Neural cell (in vitro differentiated cells): ENCODE results near the gene PIK3IP1. TPM values are rescaled to one million over a fixed set of nuclear protein-coding genes. Genes with fewer than 3 reads are reported as not detected.
"Not testable (repeated sequence)": the region's sequence is repeated elsewhere in the genome, so short reads cannot be mapped to it uniquely, and the experiment has no call there.

Source experiments
- H2AFZ ChIP-seq: fragments of 200-600, 300-800 bp; sonication (generic), shearing (Covaris generic); 2 replicates; pipeline ENCODE4 v1.6.0; 2014; ENCODE audit warnings: low read depth, mild to moderate bottlenecking, antibody characterized with exemption, low read length, moderate library complexity
- H3F3A ChIP-seq: fragments of 200-600 bp; shearing (Covaris generic); 2 replicates; pipeline ENCODE4 v1.6.1; 2016; ENCODE audit warnings: mild to moderate bottlenecking, moderate library complexity, mixed read lengths, antibody characterized with exemption, low read length; ENCODE audit not compliant: insufficient read depth, poor library complexity, severe bottlenecking
- H3K27ac ChIP-seq: fragments of 200-600, 300-800 bp; sonication (generic), shearing (Covaris generic); 2 replicates; pipeline ENCODE4 v1.5.1; 2014; ENCODE audit warnings: mild to moderate bottlenecking, low read length, moderate library complexity
- H3K27me3 ChIP-seq: fragments of 300-800, 200-600 bp; sonication (generic), shearing (Covaris generic); 2 replicates; pipeline ENCODE4 v1.6.0; 2014; ENCODE audit warnings: mild to moderate bottlenecking, low read depth, low read length, moderate library complexity; ENCODE audit not compliant: insufficient read depth
- H3K36me3 ChIP-seq: fragments of 300-800, 200-600 bp; sonication (generic), shearing (Covaris generic); 2 replicates; pipeline ENCODE4 v1.5.1; 2014; ENCODE audit warnings: mild to moderate bottlenecking, antibody characterized with exemption, low read length, moderate library complexity; ENCODE audit not compliant: insufficient read depth
- H3K4me2 ChIP-seq: fragments of 300-800, 200-600 bp; sonication (generic), shearing (Covaris generic); 2 replicates; pipeline ENCODE4 v1.6.0; 2014; ENCODE audit warnings: mild to moderate bottlenecking, low read length
- H3K4me3 ChIP-seq: fragments of 300-800, 200-600 bp; sonication (generic), shearing (Covaris generic); 2 replicates; pipeline ENCODE4 v1.5.1; 2014; ENCODE audit warnings: mild to moderate bottlenecking, low read length, moderate library complexity
- H3K79me2 ChIP-seq: fragments of 200-600 bp; shearing (Covaris generic); replicated peaks from 2 replicates; pipeline ENCODE4 v1.6.0; 2014; ENCODE audit warnings: mild to moderate bottlenecking, low read length, moderate library complexity; ENCODE audit not compliant: insufficient read depth
- H3K9ac ChIP-seq: fragments of 300-800, 200-600 bp; sonication (generic), shearing (Covaris generic); 2 replicates; pipeline ENCODE4 v1.6.1; 2016; ENCODE audit warnings: mild to moderate bottlenecking, low read length, mixed read lengths
- H3K9me2 ChIP-seq: fragments of 200-600 bp; shearing (Covaris generic); 2 replicates; pipeline ENCODE4 v1.6.1; 2016; ENCODE audit warnings: mild to moderate bottlenecking, low read length, mixed read lengths; ENCODE audit not compliant: insufficient read depth
- H3K9me3 ChIP-seq: fragments of 200-600, 300-800 bp; sonication (generic), shearing (Covaris generic); 2 replicates; pipeline ENCODE4 v1.6.1; 2016; ENCODE audit warnings: mild to moderate bottlenecking, mixed run types, low read length, moderate library complexity, mixed read lengths
- H4K20me1 ChIP-seq: fragments of 200-600 bp; shearing (Covaris generic); 2 replicates; pipeline ENCODE4 v1.6.1; 2016; ENCODE audit warnings: mild to moderate bottlenecking, mixed run types; ENCODE audit not compliant: insufficient read depth
- EP300 ChIP-seq: fragments of 450-650 bp; conservative IDR thresholded peaks from 2 replicates; pipeline ENCODE4 v1.6.1; 2014; ENCODE audit warnings: antibody characterized with exemption, mild to moderate bottlenecking, moderate library complexity; ENCODE audit not compliant: poor library complexity, severe bottlenecking
- EZH2 ChIP-seq: fragments of 200-600, 300-800 bp; shearing (Covaris generic), sonication (generic); IDR thresholded peaks from 2 replicates; pipeline ENCODE4 v1.6.1; 2014; ENCODE audit warnings: antibody characterized with exemption, low read length, borderline replicate concordance, mild to moderate bottlenecking; ENCODE audit not compliant: insufficient read depth, poor library complexity, severe bottlenecking
- MXI1 ChIP-seq: fragments of 450-650 bp; conservative IDR thresholded peaks from 2 replicates; pipeline ENCODE4 v1.6.1; 2014; ENCODE audit warnings: antibody characterized with exemption, mild to moderate bottlenecking; ENCODE audit not compliant: poor library complexity, severe bottlenecking
- POLR2AphosphoS5 ChIP-seq: IDR thresholded peaks from 2 replicates; pipeline ENCODE4 v1.6.1; 2012
- RAD21 ChIP-seq: fragments of 450-650 bp; conservative IDR thresholded peaks from 2 replicates; pipeline ENCODE4 v1.6.1; 2014; ENCODE audit warnings: antibody characterized with exemption, mild to moderate bottlenecking, moderate library complexity
- SMC3 ChIP-seq: fragments of 450-650 bp; conservative IDR thresholded peaks from 2 replicates; pipeline ENCODE4 v1.6.1; 2014; ENCODE audit warnings: antibody characterized with exemption, mild to moderate bottlenecking, moderate library complexity; ENCODE audit not compliant: poor library complexity
- TAF1 ChIP-seq: IDR thresholded peaks from 2 replicates; pipeline ENCODE4 v1.6.1; 2012; ENCODE audit warnings: low read depth
- polyA plus RNA-seq: library from polyadenylated mRNA; depleted of rRNA; stranded (reverse); fragments of >200 nt; gene quantifications from 2 replicates; pipeline ENCODE4 v1.2.3, GENCODE V29; 2014
- TF ChIP-seq, protein P1 (sequence below): fragments of 450-650 bp; IDR thresholded peaks from 2 replicates; pipeline ENCODE4 v1.5.1; 2014; ENCODE audit warnings: antibody characterized with exemption, mild to moderate bottlenecking, moderate library complexity; ENCODE audit not compliant: poor library complexity, severe bottlenecking
- TF ChIP-seq, protein P2 (sequence below): IDR thresholded peaks from 2 replicates; pipeline ENCODE4 v1.6.1; 2012; ENCODE audit warnings: borderline replicate concordance

PIK3IP1 gene
- polyA plus RNA-seq, 1 donor from 2014 or later: 32.0 TPM

GRCh38 chr22:31247726-31248125 lies 44.6 kb downstream of the PIK3IP1 start:
- no peaks in the 10 kb centered on the region for H3K9me2 ChIP-seq
- H3K36me3 ChIP-seq: no peaks in the 10 kb centered on the region
- H2AFZ ChIP-seq: peak overlapping the region; percentile 86
- no peak for TF ChIP-seq MXI1
- TF ChIP-seq EZH2: no peak
- TF ChIP-seq, protein P1, sequence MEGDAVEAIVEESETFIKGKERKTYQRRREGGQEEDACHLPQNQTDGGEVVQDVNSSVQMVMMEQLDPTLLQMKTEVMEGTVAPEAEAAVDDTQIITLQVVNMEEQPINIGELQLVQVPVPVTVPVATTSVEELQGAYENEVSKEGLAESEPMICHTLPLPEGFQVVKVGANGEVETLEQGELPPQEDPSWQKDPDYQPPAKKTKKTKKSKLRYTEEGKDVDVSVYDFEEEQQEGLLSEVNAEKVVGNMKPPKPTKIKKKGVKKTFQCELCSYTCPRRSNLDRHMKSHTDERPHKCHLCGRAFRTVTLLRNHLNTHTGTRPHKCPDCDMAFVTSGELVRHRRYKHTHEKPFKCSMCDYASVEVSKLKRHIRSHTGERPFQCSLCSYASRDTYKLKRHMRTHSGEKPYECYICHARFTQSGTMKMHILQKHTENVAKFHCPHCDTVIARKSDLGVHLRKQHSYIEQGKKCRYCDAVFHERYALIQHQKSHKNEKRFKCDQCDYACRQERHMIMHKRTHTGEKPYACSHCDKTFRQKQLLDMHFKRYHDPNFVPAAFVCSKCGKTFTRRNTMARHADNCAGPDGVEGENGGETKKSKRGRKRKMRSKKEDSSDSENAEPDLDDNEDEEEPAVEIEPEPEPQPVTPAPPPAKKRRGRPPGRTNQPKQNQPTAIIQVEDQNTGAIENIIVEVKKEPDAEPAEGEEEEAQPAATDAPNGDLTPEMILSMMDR: no peak
- TF ChIP-seq RAD21: no peak
- TF ChIP-seq POLR2AphosphoS5: no peak
- no peak for TF ChIP-seq TAF1
- TF ChIP-seq, protein P2, sequence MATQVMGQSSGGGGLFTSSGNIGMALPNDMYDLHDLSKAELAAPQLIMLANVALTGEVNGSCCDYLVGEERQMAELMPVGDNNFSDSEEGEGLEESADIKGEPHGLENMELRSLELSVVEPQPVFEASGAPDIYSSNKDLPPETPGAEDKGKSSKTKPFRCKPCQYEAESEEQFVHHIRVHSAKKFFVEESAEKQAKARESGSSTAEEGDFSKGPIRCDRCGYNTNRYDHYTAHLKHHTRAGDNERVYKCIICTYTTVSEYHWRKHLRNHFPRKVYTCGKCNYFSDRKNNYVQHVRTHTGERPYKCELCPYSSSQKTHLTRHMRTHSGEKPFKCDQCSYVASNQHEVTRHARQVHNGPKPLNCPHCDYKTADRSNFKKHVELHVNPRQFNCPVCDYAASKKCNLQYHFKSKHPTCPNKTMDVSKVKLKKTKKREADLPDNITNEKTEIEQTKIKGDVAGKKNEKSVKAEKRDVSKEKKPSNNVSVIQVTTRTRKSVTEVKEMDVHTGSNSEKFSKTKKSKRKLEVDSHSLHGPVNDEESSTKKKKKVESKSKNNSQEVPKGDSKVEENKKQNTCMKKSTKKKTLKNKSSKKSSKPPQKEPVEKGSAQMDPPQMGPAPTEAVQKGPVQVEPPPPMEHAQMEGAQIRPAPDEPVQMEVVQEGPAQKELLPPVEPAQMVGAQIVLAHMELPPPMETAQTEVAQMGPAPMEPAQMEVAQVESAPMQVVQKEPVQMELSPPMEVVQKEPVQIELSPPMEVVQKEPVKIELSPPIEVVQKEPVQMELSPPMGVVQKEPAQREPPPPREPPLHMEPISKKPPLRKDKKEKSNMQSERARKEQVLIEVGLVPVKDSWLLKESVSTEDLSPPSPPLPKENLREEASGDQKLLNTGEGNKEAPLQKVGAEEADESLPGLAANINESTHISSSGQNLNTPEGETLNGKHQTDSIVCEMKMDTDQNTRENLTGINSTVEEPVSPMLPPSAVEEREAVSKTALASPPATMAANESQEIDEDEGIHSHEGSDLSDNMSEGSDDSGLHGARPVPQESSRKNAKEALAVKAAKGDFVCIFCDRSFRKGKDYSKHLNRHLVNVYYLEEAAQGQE: no peak
- no peak for TF ChIP-seq EP300
- TF ChIP-seq SMC3: no peak
- H3K4me2 ChIP-seq: peak overlapping the region; percentile 78
- no peaks in the 10 kb centered on the region for H3F3A ChIP-seq
- H3K27ac ChIP-seq: peak overlapping the region; percentile 77
- H3K27me3 ChIP-seq: no peaks in the 10 kb centered on the region
- H4K20me1 ChIP-seq: no peaks in the 10 kb centered on the region
- H3K4me3 ChIP-seq: peak overlapping the region; percentile 74
- peak overlapping the region; percentile 73 for H3K9ac ChIP-seq
- no peaks in the 10 kb centered on the region for H3K9me3 ChIP-seq
- H3K79me2 ChIP-seq: peaks cover 25% of the 10 kb centered on the region

GRCh38 chr22:31246687-31247086 lies 45.6 kb downstream of the PIK3IP1 start:
- Histone ChIP-seq H4K20me1 (no peaks in the 10 kb centered on the region), H3K4me3 (no peak overlapping the region), H3K9me2 (no peaks in the 10 kb centered on the region), H3K9ac (no peak overlapping the region), H3K27ac (no peak overlapping the region), H2AFZ (no peak overlapping the region), H3K4me2 (no peak overlapping the region), H3F3A (no peaks in the 10 kb centered on the region), H3K9me3 (no peaks in the 10 kb centered on the region), H3K27me3 (no peaks in the 10 kb centered on the region), H3K79me2 (peaks cover 23% of the 10 kb centered on the region), H3K36me3 (no peaks in the 10 kb centered on the region)
- no peak for TF ChIP-seq EP300
- TF ChIP-seq, protein P1: no peak
- no peak for TF ChIP-seq MXI1
- no peak for TF ChIP-seq EZH2
- TF ChIP-seq, protein P2: no peak
- no peak for TF ChIP-seq POLR2AphosphoS5

DNA sequence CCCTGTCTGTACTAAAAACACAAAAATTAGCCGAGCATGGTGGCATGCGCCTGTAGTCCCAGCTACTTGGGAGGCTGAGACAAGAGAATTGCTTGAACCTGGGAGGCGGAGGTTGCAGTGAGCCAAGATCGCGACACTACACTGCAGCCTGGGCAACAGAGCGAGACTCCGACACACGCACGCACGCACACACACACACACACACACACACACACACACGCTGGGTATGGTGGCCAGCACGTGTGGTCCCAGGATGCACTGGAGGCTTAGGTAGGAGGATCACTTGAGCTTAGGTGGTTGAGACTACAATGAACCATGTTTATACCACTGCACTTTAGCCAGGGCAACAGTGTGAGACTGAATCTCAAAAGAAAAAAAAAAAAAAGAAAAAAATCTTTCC lies 46.3 kb downstream of the PIK3IP1 start:
- not testable (repeated sequence) for H3K9me3 ChIP-seq, H4K20me1 ChIP-seq, H2AFZ ChIP-seq, H3K9me2 ChIP-seq, H3K36me3 ChIP-seq, H3K4me2 ChIP-seq, H3K27me3 ChIP-seq, H3K27ac ChIP-seq, H3F3A ChIP-seq, H3K4me3 ChIP-seq, H3K9ac ChIP-seq
- peaks cover 16% of the 10 kb centered on the region for H3K79me2 ChIP-seq
